C4-2B (cell line): ENCODE measurements around the gene PRRC2B.

Experiments used
- ZFX ChIP-seq: fragments of 450-650 bp; IDR thresholded peaks from 2 replicates; pipeline ENCODE4 v1.6.1; 2017
- TF ChIP-seq, protein P1 (sequence below): fragments of 450-650 bp; conservative IDR thresholded peaks from 2 replicates; pipeline ENCODE4 v1.5.1; 2017; ENCODE audit warnings: mild to moderate bottlenecking

- TF ChIP-seq, protein P1, sequence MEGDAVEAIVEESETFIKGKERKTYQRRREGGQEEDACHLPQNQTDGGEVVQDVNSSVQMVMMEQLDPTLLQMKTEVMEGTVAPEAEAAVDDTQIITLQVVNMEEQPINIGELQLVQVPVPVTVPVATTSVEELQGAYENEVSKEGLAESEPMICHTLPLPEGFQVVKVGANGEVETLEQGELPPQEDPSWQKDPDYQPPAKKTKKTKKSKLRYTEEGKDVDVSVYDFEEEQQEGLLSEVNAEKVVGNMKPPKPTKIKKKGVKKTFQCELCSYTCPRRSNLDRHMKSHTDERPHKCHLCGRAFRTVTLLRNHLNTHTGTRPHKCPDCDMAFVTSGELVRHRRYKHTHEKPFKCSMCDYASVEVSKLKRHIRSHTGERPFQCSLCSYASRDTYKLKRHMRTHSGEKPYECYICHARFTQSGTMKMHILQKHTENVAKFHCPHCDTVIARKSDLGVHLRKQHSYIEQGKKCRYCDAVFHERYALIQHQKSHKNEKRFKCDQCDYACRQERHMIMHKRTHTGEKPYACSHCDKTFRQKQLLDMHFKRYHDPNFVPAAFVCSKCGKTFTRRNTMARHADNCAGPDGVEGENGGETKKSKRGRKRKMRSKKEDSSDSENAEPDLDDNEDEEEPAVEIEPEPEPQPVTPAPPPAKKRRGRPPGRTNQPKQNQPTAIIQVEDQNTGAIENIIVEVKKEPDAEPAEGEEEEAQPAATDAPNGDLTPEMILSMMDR, result no peak
- no peak for TF ChIP-seq ZFX
These were observed 101.9 kb downstream of the PRRC2B start for GRCh38 chr9:131495785-131496184.
